IPS-18c (cell line): Measurements from ENCODE around the gene GMEB2.

Source experiments
- H3K4me3 ChIP-seq: 2 replicates; pipeline ENCODE4 v1.7.0; 2013; ENCODE audit warnings: low read depth, mild to moderate bottlenecking, low read length, moderate library complexity; ENCODE audit not compliant: insufficient read depth
- H3K9me3 ChIP-seq: one replicate; pipeline ENCODE4 v1.6.1; 2013; ENCODE audit warnings: mild to moderate bottlenecking, low read length, moderate library complexity; ENCODE audit not compliant: control insufficient read depth, insufficient read depth

Gene GMEB2

GRCh38 chr20:63549019-63549418, 77.9 kb downstream of the GMEB2 start:
- no peak overlapping the region for H3K4me3 ChIP-seq
- H3K9me3 ChIP-seq = no peaks in the 10 kb centered on the region

GRCh38 chr20:63548542-63548941, 78.4 kb downstream of the GMEB2 start:
- Histone ChIP-seq H3K9me3 (no peaks in the 10 kb centered on the region), H3K4me3 (no peak overlapping the region)

- Histone ChIP-seq H3K9me3 (no peaks in the 10 kb centered on the region), H3K4me3 (no peak within 1 kb of the TSS)
These were observed 79.0 kb downstream of the GMEB2 start, which contains the start of gene SRMS for GRCh38 chr20:63547725-63548480. Gene SRMS, minus strand, starts transcription at chr20:63547749. Its CDS starts 286 bp downstream, at chr20:63547463.

DNA sequence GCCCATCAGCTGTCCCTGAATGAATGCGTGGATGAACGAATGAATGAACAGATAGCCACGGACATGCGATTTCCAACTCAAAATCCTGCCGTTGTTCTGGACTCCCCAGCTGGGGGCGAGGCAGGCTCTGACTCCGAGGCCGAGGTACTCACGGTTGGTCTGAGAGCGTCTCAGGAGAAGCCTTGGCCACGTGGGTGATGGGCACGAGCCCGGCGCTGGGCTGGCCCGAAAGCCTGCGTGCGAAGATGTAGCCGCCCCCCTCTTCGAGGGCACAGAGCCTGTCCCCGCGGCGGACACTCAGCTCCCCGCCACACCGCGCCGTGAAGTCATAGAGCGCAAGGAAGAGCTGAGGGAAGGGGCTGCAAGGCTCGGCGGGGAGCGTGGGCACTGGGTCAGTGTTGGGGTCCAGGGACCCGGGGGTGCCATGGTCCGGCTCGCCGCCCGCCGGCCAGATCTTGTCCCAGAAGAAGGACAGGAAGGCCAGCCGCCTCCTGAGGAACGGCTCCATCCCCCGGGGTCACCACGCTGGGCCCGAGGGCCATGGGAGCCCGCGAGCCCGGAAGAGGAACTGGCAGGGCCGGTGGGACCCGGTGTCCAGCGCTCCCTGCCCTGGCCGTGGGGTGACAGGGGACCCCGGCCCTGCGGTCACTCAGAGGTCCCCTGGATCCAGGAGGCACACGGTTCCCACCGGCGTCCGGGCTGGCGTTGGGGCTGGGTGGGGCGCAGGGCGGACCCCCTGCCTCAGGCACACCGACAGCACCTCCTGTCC, 79.8 kb downstream of the GMEB2 start:
- Histone ChIP-seq H3K9me3 (no peaks in the 10 kb centered on the region), H3K4me3 (no peak overlapping the region)

DNA sequence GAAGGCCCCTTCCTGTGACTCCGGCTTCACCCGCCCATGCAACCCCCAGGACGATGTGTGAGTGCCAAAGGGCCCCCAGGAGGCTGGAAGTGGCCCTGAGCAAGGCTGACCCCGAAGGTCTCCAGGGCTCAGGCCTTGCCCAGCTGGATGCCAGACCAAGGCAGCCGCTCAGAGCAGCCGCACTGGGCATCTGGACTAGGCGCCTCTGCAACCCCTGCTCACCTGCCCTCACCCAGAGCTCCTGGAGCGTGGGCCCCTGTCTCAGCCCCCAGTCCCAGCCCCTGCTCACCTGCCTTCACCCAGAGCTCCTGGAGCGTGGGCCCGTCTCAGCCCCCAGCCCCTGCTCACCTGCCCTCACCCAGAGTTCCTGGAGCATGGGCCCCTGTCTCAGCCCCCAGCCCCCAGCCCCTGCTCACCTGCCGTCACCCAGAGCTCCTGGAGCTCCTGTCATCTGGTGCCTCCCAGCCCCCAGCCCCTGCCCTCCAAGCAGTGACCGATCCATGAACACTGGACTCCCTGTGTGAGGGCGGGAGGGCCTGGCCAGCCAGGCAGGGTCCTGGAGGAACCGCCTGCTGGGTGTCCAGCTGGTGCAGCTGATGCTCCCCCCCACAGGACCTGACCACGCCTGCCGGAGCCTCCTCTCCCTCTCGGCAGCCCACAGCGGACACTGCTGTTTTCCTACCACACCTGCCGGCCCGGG, 80.5 kb downstream of the GMEB2 start:
- Histone ChIP-seq H3K4me3 (no peak overlapping the region), H3K9me3 (no peaks in the 10 kb centered on the region)

DNA sequence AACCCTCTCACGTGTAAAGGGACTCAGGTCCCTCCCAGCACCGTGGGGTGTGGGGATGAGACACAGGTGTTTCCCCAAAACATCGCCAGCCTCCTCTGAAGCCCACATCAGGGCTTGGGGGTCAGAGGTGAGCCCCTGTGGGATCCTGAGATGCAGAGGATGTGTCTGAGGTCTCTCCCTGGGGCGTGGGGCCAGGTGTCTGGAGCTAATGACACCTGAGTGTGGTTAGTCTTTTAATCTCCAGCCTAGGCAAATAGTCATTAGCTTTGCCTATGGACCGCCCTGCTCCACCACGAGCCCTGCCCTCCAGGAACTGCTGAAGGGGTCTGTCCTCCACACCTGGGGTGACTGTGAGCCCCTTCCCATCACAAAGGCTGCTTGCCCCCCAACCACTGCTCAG, 81.1 kb downstream of the GMEB2 start:
- no peak overlapping the region for H3K4me3 ChIP-seq
- no peaks in the 10 kb centered on the region for H3K9me3 ChIP-seq

DNA sequence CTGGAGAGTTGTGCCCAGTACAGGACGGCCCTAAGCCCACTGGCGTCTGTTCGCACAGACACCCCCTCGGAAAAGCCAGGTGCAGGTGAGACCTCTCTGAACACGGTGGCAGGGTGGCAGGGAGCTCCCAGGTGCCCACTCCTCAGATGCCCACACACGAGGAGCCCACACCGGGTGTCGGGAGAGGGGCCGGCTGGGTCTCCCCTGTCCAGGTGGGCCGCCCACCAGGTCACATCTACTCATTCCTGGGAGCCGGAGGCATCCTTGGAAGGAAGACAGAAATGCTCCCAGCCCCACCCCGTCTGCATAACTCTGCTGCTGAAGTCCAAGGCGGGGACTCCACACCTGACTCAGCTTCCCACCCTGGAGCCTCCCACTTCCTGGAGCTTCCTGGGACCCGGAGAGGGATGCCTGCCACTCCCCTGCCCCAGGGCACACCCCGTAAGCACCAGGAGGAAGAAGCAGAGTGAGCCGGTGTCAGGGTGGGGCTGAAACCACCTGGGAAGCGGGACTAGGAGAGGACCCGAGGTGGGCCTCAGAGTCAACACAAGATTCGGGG, 81.9 kb downstream of the GMEB2 start:
- Histone ChIP-seq H3K4me3 (no peak overlapping the region), H3K9me3 (no peaks in the 10 kb centered on the region)

DNA sequence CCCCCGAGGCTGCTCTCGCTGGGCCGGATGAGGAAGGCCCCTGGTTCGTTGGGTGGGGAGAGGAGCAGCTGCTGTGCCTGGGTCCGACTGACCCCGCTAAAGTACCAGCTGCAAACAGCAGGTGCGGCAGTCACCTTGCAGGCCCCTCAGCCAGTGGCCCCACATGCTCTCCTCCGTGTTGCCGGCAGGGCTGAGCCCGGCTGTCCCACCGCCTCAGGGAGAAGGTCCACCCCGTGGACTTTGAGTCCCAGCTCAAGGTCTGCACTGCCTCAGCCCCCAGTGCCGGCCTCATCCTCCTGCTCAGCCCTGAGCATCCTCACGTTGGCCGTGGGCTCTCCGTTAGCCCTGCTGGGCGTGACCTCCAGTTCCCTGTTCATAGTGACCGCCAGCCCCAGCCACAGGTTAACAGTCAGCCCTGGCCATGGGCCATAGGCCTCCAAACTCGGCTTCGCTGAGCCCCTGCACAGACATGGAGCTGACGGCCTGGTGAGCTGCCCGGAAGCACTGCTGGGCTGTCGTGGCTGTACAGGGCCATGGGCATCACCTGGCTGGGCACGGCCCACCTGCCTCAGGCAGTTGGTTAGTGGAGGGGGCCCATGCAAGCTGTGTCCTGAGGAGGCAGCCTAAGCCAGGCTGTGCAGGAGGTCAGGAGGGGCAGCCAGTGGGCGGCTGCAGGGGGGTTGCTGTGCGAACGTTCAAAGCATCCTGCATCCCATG, 82.5 kb downstream of the GMEB2 start:
- H3K4me3 ChIP-seq = no peak overlapping the region
- H3K9me3 ChIP-seq = no peaks in the 10 kb centered on the region

DNA sequence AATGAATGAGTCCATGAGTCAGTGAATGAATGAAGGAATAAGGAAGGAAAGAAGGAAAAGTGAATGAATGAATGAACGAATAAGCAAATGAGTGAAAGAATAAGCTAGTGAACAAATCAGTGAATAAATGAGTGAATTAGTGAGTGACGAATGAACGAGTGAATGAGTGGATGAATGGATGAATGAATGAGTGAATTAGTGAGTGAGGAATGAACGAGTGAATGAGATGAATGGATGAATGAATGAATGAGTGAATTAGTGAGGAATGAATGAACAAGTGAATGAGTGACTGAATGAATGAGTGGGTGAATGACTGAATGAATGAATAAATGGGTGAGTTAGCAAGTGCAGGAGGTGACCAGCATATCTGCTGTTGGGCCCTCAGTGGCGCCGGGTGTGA, 83.2 kb downstream of the GMEB2 start:
- Histone ChIP-seq H3K9me3 (no peaks in the 10 kb centered on the region), H3K4me3 (no peak overlapping the region)

GRCh38 chr20:63543131-63543530, 83.8 kb downstream of the GMEB2 start:
- Histone ChIP-seq H3K9me3 (no peaks in the 10 kb centered on the region), H3K4me3 (no peak overlapping the region)

DNA sequence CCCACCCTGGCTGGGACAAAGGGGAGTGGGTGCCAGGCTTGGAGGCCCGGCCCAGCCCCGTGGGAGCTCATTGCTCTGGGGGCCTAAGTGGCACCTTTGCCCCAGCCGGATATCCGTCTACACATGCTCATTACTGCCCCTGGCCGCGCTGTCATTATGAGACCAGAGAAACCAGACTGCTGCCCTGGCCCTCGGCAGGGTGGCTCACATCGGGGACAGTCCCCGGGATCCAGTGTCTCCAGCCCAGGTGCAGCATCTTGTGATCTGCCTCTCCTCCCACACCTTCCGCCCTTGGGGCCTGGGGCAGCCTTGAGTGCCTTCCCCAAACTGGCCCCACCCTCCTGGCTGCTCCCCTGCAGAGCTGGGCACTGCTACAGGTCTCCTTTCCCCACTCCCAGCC, 84.2 kb downstream of the GMEB2 start:
- no peak overlapping the region for H3K4me3 ChIP-seq
- H3K9me3 ChIP-seq = no peaks in the 10 kb centered on the region

- H3K9me3 ChIP-seq = no peaks in the 10 kb centered on the region
- H3K4me3 ChIP-seq = no peak overlapping the region
These were observed 84.8 kb downstream of the GMEB2 start for GRCh38 chr20:63542031-63542559.

DNA sequence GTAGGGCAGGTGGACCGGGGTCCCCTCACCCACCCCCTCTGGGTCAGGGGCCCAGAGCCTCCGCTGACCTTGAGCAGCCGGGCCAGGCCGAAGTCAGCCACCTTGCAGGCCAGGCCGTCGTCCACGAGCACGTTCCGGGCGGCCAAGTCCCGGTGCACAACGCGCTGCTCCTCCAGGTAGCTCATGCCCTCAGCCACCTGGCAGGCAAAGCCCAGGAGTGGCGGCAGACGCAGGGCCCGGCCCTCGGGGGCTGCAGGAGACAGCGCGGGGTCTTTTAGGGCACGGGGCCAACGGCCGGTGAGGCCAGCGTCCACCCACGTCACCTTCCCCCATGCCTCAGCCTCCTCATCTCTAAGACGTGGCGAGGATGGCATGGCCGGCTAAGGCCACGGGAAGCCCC, 85.5 kb downstream of the GMEB2 start:
- no peak overlapping the region for H3K4me3 ChIP-seq

DNA sequence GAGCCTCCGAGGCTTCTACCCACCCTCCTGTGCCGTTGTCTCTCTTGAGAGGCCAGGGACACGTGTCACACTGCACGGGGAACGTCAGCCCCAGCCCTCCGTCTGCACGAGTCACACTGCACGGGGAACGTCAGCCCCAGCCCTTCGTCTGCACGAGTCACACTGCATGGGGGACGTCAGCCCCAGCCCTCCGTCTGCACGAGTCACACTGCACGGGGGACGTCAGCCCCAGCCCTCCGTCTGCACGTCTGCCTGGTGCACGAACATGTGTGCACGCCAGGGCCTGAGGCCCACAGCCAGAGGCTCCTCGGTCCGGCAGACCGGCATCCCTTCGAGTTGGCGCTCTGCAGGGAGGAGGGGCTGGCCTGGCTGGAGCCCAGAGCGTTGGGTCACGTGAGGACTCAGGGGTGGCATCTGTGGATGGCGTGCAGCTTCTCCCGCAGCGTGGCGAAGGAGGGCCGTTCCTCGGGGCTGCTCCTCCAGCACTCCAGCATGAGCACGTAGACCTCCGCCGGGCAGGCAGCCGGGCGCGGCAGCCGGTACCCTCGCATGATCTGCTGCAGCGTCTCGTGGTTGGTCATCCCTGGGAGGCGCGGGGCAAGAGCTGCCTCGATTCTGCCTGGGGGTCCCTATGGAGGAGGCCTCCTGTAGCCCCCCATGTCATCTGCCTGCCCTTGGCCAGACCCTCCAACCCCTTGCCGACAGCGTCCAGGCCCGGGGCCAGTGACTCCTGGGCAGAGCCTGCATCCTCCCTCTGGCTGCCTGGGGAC, 86.3 kb downstream of the GMEB2 start:
- no peak overlapping the region for H3K4me3 ChIP-seq
- no peaks in the 10 kb centered on the region for H3K9me3 ChIP-seq

More for the DNA sequence above, 85.5 kb downstream of the GMEB2 start:
- no peaks in the 10 kb centered on the region for H3K9me3 ChIP-seq

DNA sequence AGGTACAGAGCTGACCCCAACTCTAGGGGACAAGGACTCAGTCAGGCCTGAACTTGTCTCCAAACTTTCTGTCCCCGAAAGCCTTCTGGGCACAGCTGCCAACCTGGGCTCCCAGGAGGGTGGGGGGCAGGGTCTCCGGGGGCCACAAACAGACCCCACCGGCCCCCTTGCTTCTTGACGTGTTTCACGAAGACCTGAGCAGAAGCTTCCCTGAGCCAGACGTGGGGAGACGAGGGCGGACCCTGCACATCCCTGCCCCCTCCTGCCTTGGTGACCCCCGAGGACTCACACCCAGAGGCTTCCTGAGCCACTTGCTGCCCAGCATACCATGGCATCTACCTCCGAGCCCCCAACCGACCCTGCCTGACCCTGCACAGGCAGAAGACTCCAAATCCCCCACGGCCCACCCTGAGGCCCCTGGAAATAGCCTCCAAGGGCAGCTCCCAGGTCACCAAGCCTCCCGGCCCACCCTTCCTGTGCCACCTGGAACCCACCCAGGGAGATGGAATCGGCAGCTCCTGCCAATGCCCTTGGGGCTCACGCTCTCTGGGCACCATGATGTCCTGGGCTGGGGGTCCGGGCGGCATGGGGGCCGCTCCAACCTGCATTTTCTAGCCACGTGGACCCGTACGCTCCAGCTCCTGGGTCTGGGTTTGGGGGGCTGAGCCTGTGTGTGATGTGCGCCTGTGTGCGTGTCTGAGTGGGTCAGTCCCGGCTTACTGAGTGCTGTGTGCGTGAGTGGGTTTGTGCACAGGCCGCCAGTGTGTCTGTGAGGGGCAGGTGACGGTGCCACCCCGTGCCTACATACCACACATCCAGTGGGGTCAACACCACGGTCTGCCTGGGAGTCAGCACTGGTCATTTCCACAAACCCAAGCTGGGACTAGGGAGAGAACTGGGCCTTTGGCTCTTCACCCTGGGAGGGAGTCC, 87.2 kb downstream of the GMEB2 start:
- Histone ChIP-seq H3K9me3 (no peaks in the 10 kb centered on the region), H3K4me3 (no peak overlapping the region)
